Thoracic aorta (tissue), 2 donors: ENCODE measurements around the gene IL17RA. TPM values are rescaled to one million over a fixed set of nuclear protein-coding genes. Genes with fewer than 3 reads are reported as not detected.

ENCODE experiments used
- ATAC-seq: fragments of 150-250 bp; one replicate; pipeline ENCODE4 v1.8.0; 2017; ENCODE audit warnings: low read depth; ENCODE audit not compliant: insufficient number of reproducible peaks, low FRiP score
- DNase-seq: peaks from one replicate; pipeline ENCODE4 v3.0.0-alpha.2; 2020; ENCODE audit warnings: low spot score
- H3K27ac ChIP-seq, 2 donors: fragments of 200-600 bp; sonication (generic); 1 replicate in 1 of 2; 2 replicates in 1 of 2; pipeline ENCODE4 v1.5.1; 2016; ENCODE audit warnings: mild to moderate bottlenecking in 2 of 2, moderate library complexity in 2 of 2
- H3K27me3 ChIP-seq: fragments of 200-600 bp; sonication (generic); replicated peaks from 2 replicates; pipeline ENCODE4 v1.6.0; 2016; ENCODE audit warnings: mild to moderate bottlenecking; ENCODE audit not compliant: insufficient read depth
- H3K36me3 ChIP-seq: fragments of 200-600 bp; sonication (generic); one replicate; pipeline ENCODE4 v1.5.1; 2016
- H3K4me1 ChIP-seq, 2 donors: fragments of 200-600 bp; sonication (generic); 1 replicate in 1 of 2; 2 replicates in 1 of 2; pipeline versions ENCODE4 v1.5.1 to v1.6.0; 2016; ENCODE audit warnings: low read depth in 2 of 2, mild to moderate bottlenecking in 1 of 2; ENCODE audit not compliant: control insufficient read depth in 1 of 2
- H3K4me3 ChIP-seq: fragments of 200-600 bp; sonication (generic); 2 replicates; pipeline ENCODE4 v1.5.1; 2016; ENCODE audit warnings: mild to moderate bottlenecking
- H3K9me3 ChIP-seq: fragments of 200-600 bp; sonication (generic); 2 replicates; pipeline ENCODE4 v1.5.1; 2016
- total RNA-seq, 2 donors: library from RNA; depleted of rRNA; stranded (reverse); fragments of >200 nt; gene quantifications; one replicate each; pipeline versions ENCODE4 v1.1.0 to v1.2.3, GENCODE V29; 2016
- TF ChIP-seq, protein P1 (sequence below): fragments of 200-600 bp; sonication (generic); IDR thresholded peaks from one replicate; pipeline ENCODE4 v1.5.1; 2019; ENCODE audit warnings: antibody characterized with exemption

IL17RA gene
- total RNA-seq, 2 donors from 2014 or later = 28.4 to 34.1 TPM

- Histone ChIP-seq H3K9me3 (no peaks in the 10 kb centered on the region), H3K36me3 (no peaks in the 10 kb centered on the region), H3K4me1 (no peaks in the 10 kb centered on the region), H3K4me3 (no peak overlapping the region), H3K27me3 (no peaks in the 10 kb centered on the region), H3K27ac (no peak overlapping the region)
- DNase-seq (no peak), ATAC-seq (no peak)
- TF ChIP-seq, protein P1, sequence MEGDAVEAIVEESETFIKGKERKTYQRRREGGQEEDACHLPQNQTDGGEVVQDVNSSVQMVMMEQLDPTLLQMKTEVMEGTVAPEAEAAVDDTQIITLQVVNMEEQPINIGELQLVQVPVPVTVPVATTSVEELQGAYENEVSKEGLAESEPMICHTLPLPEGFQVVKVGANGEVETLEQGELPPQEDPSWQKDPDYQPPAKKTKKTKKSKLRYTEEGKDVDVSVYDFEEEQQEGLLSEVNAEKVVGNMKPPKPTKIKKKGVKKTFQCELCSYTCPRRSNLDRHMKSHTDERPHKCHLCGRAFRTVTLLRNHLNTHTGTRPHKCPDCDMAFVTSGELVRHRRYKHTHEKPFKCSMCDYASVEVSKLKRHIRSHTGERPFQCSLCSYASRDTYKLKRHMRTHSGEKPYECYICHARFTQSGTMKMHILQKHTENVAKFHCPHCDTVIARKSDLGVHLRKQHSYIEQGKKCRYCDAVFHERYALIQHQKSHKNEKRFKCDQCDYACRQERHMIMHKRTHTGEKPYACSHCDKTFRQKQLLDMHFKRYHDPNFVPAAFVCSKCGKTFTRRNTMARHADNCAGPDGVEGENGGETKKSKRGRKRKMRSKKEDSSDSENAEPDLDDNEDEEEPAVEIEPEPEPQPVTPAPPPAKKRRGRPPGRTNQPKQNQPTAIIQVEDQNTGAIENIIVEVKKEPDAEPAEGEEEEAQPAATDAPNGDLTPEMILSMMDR = no peak
These were observed 38.0 kb upstream of the IL17RA start for GRCh38 chr22:17046566-17047348.

DNA sequence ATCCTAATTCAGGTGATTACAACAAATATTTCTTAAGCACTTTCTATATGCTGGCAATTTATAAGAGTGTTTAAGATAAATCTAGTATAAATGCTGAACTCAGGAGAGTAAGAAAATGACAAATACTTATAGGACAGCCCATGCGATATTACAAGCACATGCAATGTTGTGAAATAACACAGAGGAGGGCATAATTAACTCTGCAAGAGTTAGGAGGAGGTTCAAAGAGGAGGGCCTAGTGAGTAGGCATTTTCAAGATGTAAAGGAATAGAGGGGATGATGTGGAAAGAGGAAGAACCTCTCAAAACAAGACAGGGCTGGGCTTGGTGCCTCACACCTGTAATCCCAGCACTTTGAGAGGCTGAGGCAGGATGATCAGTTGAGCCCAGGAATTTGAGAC is 37.1 kb upstream of the IL17RA start:
- TF ChIP-seq, protein P1 = no peak
- no peaks in the 10 kb centered on the region for H3K27me3 ChIP-seq
- no peaks in the 10 kb centered on the region for H3K36me3 ChIP-seq
- H3K9me3 ChIP-seq = no peaks in the 10 kb centered on the region
- ATAC-seq (no peak), DNase-seq (no peak)
- H3K4me3 ChIP-seq = no peak overlapping the region
- no peaks in the 10 kb centered on the region for H3K4me1 ChIP-seq
- H3K27ac ChIP-seq = no peak overlapping the region

DNA sequence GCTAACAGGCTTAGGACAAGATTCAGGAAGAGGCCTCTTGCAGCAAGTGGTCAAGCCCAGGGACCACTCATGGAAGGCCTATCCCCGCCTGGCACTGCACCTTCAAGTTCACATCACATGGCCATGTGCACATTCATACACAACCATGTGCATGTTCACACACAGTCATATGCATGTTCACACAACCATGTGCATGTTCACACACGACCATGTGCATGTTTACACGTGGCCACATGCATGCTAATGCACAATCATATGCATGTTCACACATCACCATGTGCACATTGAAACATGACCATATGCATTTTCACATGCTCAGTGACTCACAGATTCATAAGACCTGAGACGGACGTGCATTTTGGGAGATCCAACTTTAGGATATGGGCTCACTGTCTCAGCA is 28.7 kb upstream of the IL17RA start:
- Histone ChIP-seq H3K9me3 (no peaks in the 10 kb centered on the region), H3K27me3 (no peaks in the 10 kb centered on the region), H3K4me1 (no peaks in the 10 kb centered on the region), H3K27ac (no peak overlapping the region), H3K36me3 (no peaks in the 10 kb centered on the region), H3K4me3 (no peak overlapping the region)
- ATAC-seq = no peak
- DNase-seq = no peak
- TF ChIP-seq, protein P1 = no peak

DNA sequence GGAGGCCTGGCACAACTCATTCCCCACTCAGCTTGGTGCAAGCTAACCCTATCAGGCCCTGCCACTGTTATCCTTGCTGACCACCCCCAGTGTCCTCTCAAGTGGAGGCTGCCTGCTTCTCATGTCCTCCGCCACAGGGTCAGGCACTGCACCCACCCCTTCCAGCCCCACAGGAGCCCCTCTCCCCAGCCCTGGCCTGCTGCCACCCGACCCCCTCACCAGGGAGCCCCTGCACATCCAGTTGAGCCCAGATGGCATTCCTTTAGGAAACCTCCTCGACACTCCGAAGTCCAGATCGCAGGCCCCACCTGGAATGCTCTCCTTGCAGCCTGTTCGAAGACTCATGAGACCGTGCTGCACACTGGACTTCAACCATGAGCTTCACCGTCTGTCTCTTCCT is 28.0 kb upstream of the IL17RA start:
- TF ChIP-seq, protein P1 = no peak
- H3K4me3 ChIP-seq = no peak overlapping the region
- H3K27ac ChIP-seq = no peak overlapping the region
- H3K36me3 ChIP-seq = no peaks in the 10 kb centered on the region
- no peak for ATAC-seq
- no peaks in the 10 kb centered on the region for H3K9me3 ChIP-seq
- no peaks in the 10 kb centered on the region for H3K27me3 ChIP-seq
- no peak for DNase-seq
- no peaks in the 10 kb centered on the region for H3K4me1 ChIP-seq

DNA sequence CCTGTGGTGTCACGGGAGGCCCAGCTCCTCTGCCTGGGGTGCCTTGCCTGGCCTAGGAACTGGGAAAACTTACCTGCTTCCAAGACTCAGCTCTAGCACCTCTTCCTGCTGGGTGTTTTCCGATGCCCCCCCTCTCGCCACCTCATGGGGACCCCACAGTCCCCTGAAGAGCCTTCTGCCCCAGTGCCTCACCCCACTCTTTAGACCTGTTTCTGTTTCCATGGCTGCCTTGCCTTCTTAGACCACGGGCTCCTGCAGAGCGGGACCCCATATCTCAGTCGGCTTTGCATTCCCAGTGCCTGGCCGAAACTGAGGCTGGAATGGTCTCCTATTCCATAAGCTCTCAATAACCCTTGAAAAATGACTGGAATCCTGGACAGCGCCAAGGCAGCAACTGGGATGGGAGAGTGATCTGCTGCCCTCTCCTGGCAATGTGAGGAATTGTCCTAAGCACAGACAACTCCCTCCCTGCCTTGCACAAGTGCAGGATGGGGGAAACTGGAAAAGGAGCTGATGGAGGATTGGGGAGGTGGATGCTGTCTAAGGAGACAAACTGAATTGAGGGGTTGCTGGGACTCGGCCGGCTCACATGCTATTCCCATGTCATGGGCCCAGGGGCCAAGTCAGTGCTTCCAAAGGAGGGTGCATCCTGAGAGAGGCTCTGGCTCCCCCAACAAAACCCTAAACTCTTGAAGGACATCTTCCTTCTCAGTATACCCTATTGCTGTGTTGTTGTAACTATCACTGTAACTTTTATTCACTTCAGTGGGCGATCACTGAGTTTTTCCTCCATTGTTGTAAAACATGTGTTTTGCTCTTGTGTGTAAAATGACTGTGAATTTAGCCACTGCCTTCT is 26.6 kb upstream of the IL17RA start:
- Histone ChIP-seq H3K9me3 (no peaks in the 10 kb centered on the region), H3K36me3 (no peaks in the 10 kb centered on the region), H3K27me3 (no peaks in the 10 kb centered on the region), H3K4me1 (peaks cover 0 to 4% of the 10 kb centered on the region in 2 donors), H3K4me3 (no peak overlapping the region), H3K27ac (no peak overlapping the region)
- peak; percentile 65 for ATAC-seq
- DNase-seq = no peak
- TF ChIP-seq, protein P1 = peak; percentile 78
